Gastrocnemius medialis (tissue), 4 donors: ENCODE measurements around the gene HOOK2.

ENCODE experiments used
- CTCF ChIP-seq, 5 experiments: fragments of 450-650 bp in 3 of 5; fragments of 200-600 bp in 2 of 5; sonication (generic) in 2 of 5; IDR thresholded peaks in 4 of 5; conservative IDR thresholded peaks in 1 of 5; 1 replicate in 4 of 5; 2 replicates in 1 of 5; pipeline ENCODE4 v1.5.1; 2016 to 2019; ENCODE audit warnings: antibody characterized with exemption in 5 of 5, mild to moderate bottlenecking in 3 of 5, moderate library complexity in 3 of 5
- POLR2A ChIP-seq, 2 donors: fragments of 450-650 bp; IDR thresholded peaks; one replicate each; pipeline ENCODE4 v1.6.1; 2017; ENCODE audit warnings: antibody characterized with exemption in 2 of 2, mild to moderate bottlenecking in 2 of 2, moderate library complexity in 2 of 2

- TF ChIP-seq POLR2A (IDR thresholded peaks at IDR 0.05), result peak in 1 of 2 donors; percentile 17
- TF ChIP-seq CTCF (IDR thresholded peaks at IDR 0.05 in 4 of 5, conservative IDR thresholded peaks at IDR 0.05 in 1 of 5), result no peak
Measured at GRCh38 chr19:12769689-12770088, 5.7 kb downstream of the HOOK2 start.
